K562 (cell line): ENCODE data around the gene TTLL3. TPM values are rescaled to one million over a fixed set of nuclear protein-coding genes. Genes with fewer than 3 reads are reported as not detected.
A peak's percentile ranks its signal among the peaks of the same experiment; 100 is the strongest.

Experiments
- ARID3B ChIP-seq: fragments of 250-450 bp; sonication (Bioruptor Pico); IDR thresholded peaks from 2 replicates; pipeline ENCODE4 v1.4.0; 2020; ENCODE audit warnings: borderline replicate concordance
- C11orf30 ChIP-seq: fragments of 450-650 bp; IDR thresholded peaks from 2 replicates; pipeline ENCODE4 v1.6.1; 2016; ENCODE audit warnings: low read depth, mild to moderate bottlenecking
- CLOCK ChIP-seq: fragments of 250-450 bp; sonication (Bioruptor Pico); IDR thresholded peaks from 2 replicates; pipeline ENCODE4 v1.4.0; 2020; ENCODE audit warnings: mild to moderate bottlenecking, moderate library complexity, borderline replicate concordance
- GATA2 ChIP-seq: sonication (generic); formaldehyde crosslinking; IDR thresholded peaks from 2 replicates; pipeline ENCODE4 v1.4.0; 2020; ENCODE audit warnings: mild to moderate bottlenecking, missing genetic modification reagents
- PHF8 ChIP-seq: fragments of 200-600 bp; sonication (generic); IDR thresholded peaks from 2 replicates; pipeline ENCODE4 v1.6.1; 2012; ENCODE audit warnings: mixed run types, mild to moderate bottlenecking, inconsistent platforms, low read length, moderate library complexity, borderline replicate concordance
- TBP ChIP-seq: optimal IDR thresholded peaks from 2 replicates; pipeline ENCODE3; 2011; ENCODE audit warnings: low read depth, low read length, improper control_type of control experiment
- ZFX ChIP-seq: sonication (generic); formaldehyde crosslinking; IDR thresholded peaks from 2 replicates; pipeline ENCODE4 v1.8.0; 2022; ENCODE audit warnings: mild to moderate bottlenecking, missing genetic modification reagents, moderate library complexity
- ZNF407 ChIP-seq: fragments of 450-650 bp; IDR thresholded peaks from 2 replicates; pipeline ENCODE4 v1.6.1; 2016; ENCODE audit warnings: low read depth
- ZNF449 ChIP-seq: fragments of 250-450 bp; sonication (Bioruptor Pico); IDR thresholded peaks from 2 replicates; pipeline ENCODE4 v1.8.0; 2022; ENCODE audit warnings: moderate library complexity, mild to moderate bottlenecking, inconsistent platforms
- ZNF696 ChIP-seq: fragments of 250-450 bp; sonication (Bioruptor Pico); conservative IDR thresholded peaks from 2 replicates; pipeline ENCODE4 v1.4.0; 2020; ENCODE audit warnings: mild to moderate bottlenecking, moderate library complexity
- ZNF77 ChIP-seq: fragments of 250-450 bp; sonication (Bioruptor Pico); IDR thresholded peaks from 2 replicates; pipeline ENCODE4 v1.5.0; 2020
- polyA plus RNA-seq, 8 experiments: library from polyadenylated mRNA; depleted of rRNA in 4 of 8; stranded (reverse) in 5 of 8; unstranded in 3 of 8; fragments of >200 nt; fragmentation: Nextera tagmentation in 2 of 8; fragmentation: Illumina TruSeq in 1 of 8; extraction: Ambion mirVana in 2 of 8; extraction: Trizol in 1 of 8; gene quantifications; 2 replicates each; pipeline versions ENCODE4 v1.2.1 to v1.2.3, GENCODE V29; 2011 to 2014; ENCODE audit warnings: inconsistent platforms in 1 of 8, missing spikeins in 1 of 8
- total RNA-seq, 7 experiments: library from RNA; depleted of rRNA in 6 of 7; stranded (reverse); fragments of >200 nt in 6 of 7; fragmentation: Illumina TruSeq in 2 of 7; extraction: Trizol in 2 of 7; gene quantifications; 2 replicates each; pipeline versions ENCODE4 v1.2.1 to v1.2.3, GENCODE V29; 2011 to 2021; ENCODE audit warnings: low replicate concordance in 1 of 7

The TTLL3 gene
- total and polyA plus RNA-seq, 9 of the 15 experiments (the other 6 are each of a cell fraction or from before 2014, with no cell fraction given), result 8.9 to 106 (median 33.2) TPM

- TF ChIP-seq ZNF407 (no peak), ZFX (CRISPR knock-in tag) (peak; percentile 46; the same call in 1 of the 2 replicates), PHF8 (peak; percentile 55; the same call in 1 of the 2 replicates), ZNF696 (no peak), ZNF77 (no peak), TBP (peak; percentile 23), GATA2 (no peak), C11orf30 (no peak), ZNF449 (CRISPR knock-in tag) (no peak), CLOCK (no peak), ARID3B (CRISPR knock-in tag) (no peak)
These were observed 40.4 kb upstream of the TTLL3 start, which contains the start of gene CAMK1 (continued) for GRCh38 chr3:9769426-9770275.
